OCI-LY3 (cell line): ENCODE measurements around the gene MICALL1.

Source experiments
- CTCF ChIP-seq: fragments of 200-600, 300-600 bp; sonication (generic); IDR thresholded peaks from 2 replicates; pipeline ENCODE4 v1.5.1; 2014; ENCODE audit warnings: antibody characterized with exemption, low read length, low read depth
- EZH2phosphoT487 ChIP-seq: fragments of 200-600 bp; shearing (Covaris generic); IDR thresholded peaks from 2 replicates; pipeline ENCODE4 v1.6.1; 2018; ENCODE audit warnings: antibody characterized with exemption, mixed run types, low read depth

GRCh38 chr22:37940698-37941376 lies 34.7 kb downstream of the MICALL1 start:
- TF ChIP-seq CTCF (no peak), EZH2phosphoT487 (no peak)
